ENCODE data around the gene MORC1. TPM values are rescaled to one million over a fixed set of nuclear protein-coding genes. Genes with fewer than 3 reads are reported as not detected.

Gene MORC1
- total RNA-seq, 1 donor from 2014 or later: not detected

DNA sequence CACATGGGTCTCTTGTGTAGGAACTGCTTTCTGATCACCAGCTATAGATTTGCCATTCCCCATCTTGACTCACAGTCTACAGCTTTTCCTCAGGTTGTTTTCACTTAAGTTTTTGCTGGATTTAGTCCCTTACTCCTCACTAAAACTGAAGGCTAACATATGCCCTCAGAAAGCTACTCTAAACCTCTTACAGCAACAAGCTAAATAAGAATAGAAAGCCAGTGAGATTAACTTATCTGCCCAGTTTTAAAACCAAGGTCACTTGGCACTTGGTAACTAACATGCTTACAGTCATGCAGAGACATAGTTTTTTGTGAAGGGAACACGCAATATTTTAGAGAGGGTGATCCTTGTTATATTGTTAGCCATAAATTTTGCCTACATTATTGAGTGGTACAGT is 164.2 kb downstream of the MORC1 start, which contains the start of gene GUCA1C:
Gene GUCA1C, minus strand, starts transcription at position 180 of the 400 bp plus-strand sequence. Its CDS starts 117 bp downstream, at position 63.
- Mint-ChIP-seq H3K27ac (ENCODE audit: unreplicated experiment) (no peak within 1 kb of the TSS), H3K36me3 (ENCODE audit: low read depth) (no peaks in the 10 kb centered on the region), H3K9me3 (no peaks in the 10 kb centered on the region), H3K27me3 (ENCODE audit: low read depth) (no peaks in the 10 kb centered on the region), H3K4me1 (peaks cover 9% of the 10 kb centered on the region), H3K4me3 (no peak within 1 kb of the TSS)
- TF ChIP-seq, protein P1, sequence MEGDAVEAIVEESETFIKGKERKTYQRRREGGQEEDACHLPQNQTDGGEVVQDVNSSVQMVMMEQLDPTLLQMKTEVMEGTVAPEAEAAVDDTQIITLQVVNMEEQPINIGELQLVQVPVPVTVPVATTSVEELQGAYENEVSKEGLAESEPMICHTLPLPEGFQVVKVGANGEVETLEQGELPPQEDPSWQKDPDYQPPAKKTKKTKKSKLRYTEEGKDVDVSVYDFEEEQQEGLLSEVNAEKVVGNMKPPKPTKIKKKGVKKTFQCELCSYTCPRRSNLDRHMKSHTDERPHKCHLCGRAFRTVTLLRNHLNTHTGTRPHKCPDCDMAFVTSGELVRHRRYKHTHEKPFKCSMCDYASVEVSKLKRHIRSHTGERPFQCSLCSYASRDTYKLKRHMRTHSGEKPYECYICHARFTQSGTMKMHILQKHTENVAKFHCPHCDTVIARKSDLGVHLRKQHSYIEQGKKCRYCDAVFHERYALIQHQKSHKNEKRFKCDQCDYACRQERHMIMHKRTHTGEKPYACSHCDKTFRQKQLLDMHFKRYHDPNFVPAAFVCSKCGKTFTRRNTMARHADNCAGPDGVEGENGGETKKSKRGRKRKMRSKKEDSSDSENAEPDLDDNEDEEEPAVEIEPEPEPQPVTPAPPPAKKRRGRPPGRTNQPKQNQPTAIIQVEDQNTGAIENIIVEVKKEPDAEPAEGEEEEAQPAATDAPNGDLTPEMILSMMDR (conservative IDR thresholded peaks at IDR 0.05): no peak
- no peak for DNase-seq (ENCODE audit: low read depth, low spot score)

DNA sequence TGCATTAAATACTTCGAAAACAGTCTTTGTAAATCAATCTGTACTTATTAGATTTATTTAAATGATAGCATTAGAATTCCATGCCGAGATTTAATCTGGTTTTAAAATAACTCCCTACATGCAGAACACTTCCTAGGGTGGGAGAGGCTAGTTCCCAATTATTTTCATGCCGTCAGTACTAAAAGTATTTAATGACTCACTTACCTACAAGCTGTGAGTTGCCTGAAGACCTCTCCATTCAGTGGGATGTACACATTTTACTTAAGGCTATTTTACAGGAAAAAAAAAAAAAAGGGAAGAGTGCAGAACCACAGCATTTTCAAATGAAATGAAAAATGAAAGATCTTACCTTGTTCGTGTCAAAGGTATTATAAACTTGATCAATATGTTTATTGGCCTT is 164.7 kb downstream of the MORC1 start:
- no peak overlapping the region for H3K27ac Mint-ChIP-seq (ENCODE audit: unreplicated experiment)
- H3K4me1 Mint-ChIP-seq: peaks cover 9% of the 10 kb centered on the region
- TF ChIP-seq, protein P1 (conservative IDR thresholded peaks at IDR 0.05): no peak
- H3K27me3 Mint-ChIP-seq (ENCODE audit: low read depth): no peaks in the 10 kb centered on the region
- no peak overlapping the region for H3K4me3 Mint-ChIP-seq
- no peaks in the 10 kb centered on the region for H3K36me3 Mint-ChIP-seq (ENCODE audit: low read depth)
- H3K9me3 Mint-ChIP-seq: no peaks in the 10 kb centered on the region
- DNase-seq (ENCODE audit: low read depth, low spot score): no peak

DNA sequence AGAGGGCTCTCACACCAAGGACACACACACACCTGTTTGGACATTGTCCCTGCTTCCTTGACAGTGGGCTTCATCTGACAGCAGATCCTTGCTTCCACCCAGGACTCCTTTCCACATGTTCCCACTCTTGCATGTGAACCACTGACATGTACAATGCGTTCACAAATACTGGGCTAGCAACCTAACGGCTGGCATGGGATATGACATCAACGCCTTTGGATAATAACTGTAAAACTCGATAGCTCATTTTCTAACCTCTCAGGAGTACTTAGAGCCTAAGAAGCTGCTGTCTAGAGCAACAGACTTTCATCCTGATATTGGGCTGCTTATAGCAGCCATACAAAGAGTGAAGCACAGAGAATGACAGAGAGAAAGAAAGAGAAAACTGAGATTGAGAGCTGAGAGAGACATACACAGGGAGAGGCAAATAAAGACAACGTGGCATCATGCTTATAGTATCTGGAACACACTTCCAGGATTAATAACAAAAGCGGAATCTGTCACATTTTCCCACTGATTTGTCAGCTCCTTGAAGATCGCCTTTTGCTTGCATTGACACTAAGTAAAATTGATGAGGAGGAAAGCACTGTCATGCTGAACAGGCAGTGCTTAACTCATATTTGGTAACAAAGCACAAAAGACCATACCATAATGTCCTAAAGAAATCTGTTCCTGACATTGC is 166.0 kb downstream of the MORC1 start:
- Mint-ChIP-seq H3K36me3 (ENCODE audit: low read depth) (no peaks in the 10 kb centered on the region), H3K27me3 (ENCODE audit: low read depth) (no peaks in the 10 kb centered on the region), H3K4me1 (peaks cover 9% of the 10 kb centered on the region), H3K27ac (ENCODE audit: unreplicated experiment) (no peak overlapping the region), H3K9me3 (no peaks in the 10 kb centered on the region), H3K4me3 (no peak overlapping the region)
- no peak for DNase-seq (ENCODE audit: low read depth, low spot score)
- TF ChIP-seq, protein P1 (conservative IDR thresholded peaks at IDR 0.05): no peak

DNA sequence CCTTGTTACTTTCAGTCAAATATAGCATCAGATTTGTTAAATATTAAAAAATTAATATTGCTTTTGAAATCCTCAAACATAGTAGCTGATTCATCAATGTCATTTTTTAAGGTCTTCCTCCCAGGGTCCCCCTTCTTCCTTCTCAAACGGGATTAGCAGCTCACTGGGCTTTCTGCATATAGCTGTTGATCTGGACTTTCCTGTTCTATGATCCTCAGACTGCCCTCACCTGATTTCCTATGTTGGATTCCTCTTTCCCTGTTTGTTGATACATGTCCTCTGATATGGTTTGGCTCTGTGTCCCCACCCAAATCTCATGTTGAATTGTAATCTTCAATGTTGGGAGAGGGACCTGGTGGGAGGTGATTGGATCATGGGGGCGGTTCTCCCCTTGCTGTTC is 170.1 kb downstream of the MORC1 start:
- H3K4me1 Mint-ChIP-seq: peaks cover 9% of the 10 kb centered on the region
- no peaks in the 10 kb centered on the region for H3K36me3 Mint-ChIP-seq (ENCODE audit: low read depth)
- no peak overlapping the region for H3K4me3 Mint-ChIP-seq
- TF ChIP-seq, protein P1 (conservative IDR thresholded peaks at IDR 0.05): no peak
- no peaks in the 10 kb centered on the region for H3K27me3 Mint-ChIP-seq (ENCODE audit: low read depth)
- H3K9me3 Mint-ChIP-seq: no peaks in the 10 kb centered on the region
- no peak for DNase-seq (ENCODE audit: low read depth, low spot score)
- H3K27ac Mint-ChIP-seq (ENCODE audit: unreplicated experiment): no peak overlapping the region

DNA sequence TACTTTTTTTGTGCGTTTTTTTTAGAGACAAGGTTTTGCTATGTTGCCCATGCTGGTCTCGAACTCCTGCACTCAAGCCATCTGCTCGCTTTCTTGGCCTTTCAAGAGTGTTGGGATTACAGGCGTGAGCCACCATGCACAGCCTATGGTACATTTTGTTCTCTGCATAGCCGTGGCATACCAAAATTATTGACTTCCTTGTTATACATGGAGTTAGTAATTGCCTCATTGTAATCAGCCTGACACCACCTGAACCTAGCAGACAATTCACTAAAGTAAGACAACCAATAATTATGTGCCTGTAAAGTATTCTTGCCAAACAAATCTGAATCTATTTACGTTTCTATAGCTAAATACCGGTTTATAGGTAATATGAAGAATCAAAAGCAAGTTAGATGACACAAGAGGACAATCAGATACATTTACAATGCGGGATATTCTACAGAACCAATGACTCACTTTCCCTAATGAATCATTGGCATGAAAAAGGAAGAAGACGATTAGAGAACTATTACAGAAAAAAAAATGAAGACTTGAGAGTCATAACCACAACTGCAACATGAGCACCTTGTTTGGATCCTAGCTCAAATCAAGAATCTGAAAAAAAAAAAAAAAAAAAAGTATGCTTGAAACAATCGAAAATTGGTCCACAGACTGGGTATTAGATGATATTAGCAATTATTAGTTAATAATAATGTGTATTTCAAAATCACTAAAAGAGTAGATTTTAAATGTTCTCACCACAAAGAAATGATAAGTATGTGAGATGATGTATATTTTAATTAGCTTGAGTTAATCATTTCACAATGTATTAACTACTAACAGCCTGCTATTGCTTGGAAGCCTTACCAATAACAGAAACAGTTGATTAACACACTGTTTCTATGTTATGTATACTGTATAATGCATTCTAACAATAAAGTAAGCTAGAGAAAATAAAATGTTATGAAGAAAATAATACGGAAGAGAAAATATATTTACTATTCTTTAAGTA is 171.3 kb downstream of the MORC1 start:
- TF ChIP-seq, protein P1 (conservative IDR thresholded peaks at IDR 0.05): no peak
- Mint-ChIP-seq H3K36me3 (ENCODE audit: low read depth) (no peaks in the 10 kb centered on the region), H3K4me3 (no peak overlapping the region), H3K27ac (ENCODE audit: unreplicated experiment) (no peak overlapping the region), H3K4me1 (no peaks in the 10 kb centered on the region), H3K9me3 (no peaks in the 10 kb centered on the region), H3K27me3 (ENCODE audit: low read depth) (no peaks in the 10 kb centered on the region)
- DNase-seq (ENCODE audit: low read depth, low spot score): no peak
